Fibroblast of lung (primary cell): ENCODE results near the gene MDFIC.

Experiments used
- EZH2 ChIP-seq: IDR thresholded peaks from 2 replicates; pipeline ENCODE4 v1.5.1; 2012; ENCODE audit warnings: low read length, control low read depth, mild to moderate bottlenecking; ENCODE audit errors: missing control alignments
- TF ChIP-seq, protein P1 (sequence below), 2 donors: IDR thresholded peaks in 1 of 2; conservative IDR thresholded peaks in 1 of 2; 1 replicate in 1 of 2; 2 replicates in 1 of 2; pipeline ENCODE4 v1.5.1; 2011 to 2012; ENCODE audit warnings: low read length in 2 of 2, control low read depth in 1 of 2, inconsistent platforms in 1 of 2, low read depth in 1 of 2, mild to moderate bottlenecking in 1 of 2

DNA sequence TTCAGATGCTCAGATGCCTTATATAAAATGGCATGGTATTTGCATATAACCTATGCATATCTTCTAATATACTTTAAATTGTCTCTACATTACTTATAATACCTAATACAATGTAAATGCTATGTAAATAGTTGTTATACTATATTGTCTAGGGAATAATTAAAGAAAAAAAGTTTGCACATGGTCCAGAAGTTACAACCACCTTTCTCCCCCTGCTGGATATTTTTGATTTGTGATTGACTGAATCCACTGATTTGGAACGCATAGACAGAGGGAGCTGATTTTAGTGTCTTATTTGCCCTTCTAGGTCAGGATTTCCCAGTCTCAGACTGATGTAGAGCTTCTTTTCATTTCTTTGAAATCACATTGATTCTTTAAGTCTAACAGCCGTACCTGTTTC lies 31.8 kb downstream of the MDFIC start:
- TF ChIP-seq, protein P1, sequence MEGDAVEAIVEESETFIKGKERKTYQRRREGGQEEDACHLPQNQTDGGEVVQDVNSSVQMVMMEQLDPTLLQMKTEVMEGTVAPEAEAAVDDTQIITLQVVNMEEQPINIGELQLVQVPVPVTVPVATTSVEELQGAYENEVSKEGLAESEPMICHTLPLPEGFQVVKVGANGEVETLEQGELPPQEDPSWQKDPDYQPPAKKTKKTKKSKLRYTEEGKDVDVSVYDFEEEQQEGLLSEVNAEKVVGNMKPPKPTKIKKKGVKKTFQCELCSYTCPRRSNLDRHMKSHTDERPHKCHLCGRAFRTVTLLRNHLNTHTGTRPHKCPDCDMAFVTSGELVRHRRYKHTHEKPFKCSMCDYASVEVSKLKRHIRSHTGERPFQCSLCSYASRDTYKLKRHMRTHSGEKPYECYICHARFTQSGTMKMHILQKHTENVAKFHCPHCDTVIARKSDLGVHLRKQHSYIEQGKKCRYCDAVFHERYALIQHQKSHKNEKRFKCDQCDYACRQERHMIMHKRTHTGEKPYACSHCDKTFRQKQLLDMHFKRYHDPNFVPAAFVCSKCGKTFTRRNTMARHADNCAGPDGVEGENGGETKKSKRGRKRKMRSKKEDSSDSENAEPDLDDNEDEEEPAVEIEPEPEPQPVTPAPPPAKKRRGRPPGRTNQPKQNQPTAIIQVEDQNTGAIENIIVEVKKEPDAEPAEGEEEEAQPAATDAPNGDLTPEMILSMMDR (conservative IDR thresholded peaks at IDR 0.05 in 1 of 2, IDR thresholded peaks at IDR 0.05 in 1 of 2; ENCODE audit: low read depth in 1 of 2, low read length in 2 of 2) = no peak
- no peak for TF ChIP-seq EZH2
